Activated CD8-positive, alpha-beta memory T cell treated with anti-CD3 and anti-CD28 coated beads, Interleukin-2, amount 50 U/mL, for 4 hours (primary cell): ENCODE measurements around the gene DMXL2.
"Not testable (repeated sequence)": the region's sequence is repeated elsewhere in the genome, so short reads cannot be mapped to it uniquely, and the experiment has no call there.

Experiments
- DNase-seq: peaks from one replicate; pipeline ENCODE4 v3.0.0-alpha.2; 2020

DMXL2 gene

DNA sequence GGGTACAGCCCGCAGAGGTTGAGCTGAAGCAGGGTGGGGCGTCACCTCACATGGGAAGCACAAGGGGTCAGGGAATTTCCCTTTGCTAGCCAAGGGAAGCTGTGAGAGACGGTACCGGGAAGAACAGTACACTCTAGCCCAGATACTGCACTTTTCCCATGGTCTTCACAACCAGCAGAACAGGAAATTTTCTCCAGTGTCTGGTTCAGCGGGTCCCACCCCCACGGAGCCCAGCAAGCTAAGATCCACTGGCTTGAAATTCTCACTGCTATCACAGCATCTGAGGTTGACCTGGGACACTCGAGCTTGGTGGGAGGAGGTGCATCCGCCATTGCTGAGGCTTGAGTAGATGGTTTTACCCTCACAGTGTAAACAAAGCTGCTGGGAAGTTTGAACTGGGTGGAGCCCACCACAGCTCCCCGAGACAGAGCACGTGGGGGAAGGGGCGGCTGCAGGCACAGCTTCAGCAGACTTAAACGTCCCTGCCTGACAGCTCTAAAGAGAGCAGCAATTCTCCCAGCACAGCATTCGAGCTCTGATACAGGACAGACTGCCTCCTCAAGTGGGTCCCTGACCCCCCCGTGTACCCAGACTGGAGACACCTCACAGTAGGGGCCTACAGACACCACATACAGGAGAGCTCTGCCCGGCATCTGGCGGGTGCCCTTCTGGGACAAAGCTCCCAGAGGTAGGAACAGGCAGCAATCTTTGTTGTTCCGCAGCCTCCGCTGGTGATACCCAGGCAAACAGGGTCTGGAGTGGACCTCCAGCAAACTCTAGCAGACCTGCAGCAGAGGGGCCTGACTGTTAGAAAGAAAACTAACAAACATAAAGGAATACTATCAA lies 53.4 kb downstream of the DMXL2 start:
- not testable (repeated sequence) for DNase-seq

DNA sequence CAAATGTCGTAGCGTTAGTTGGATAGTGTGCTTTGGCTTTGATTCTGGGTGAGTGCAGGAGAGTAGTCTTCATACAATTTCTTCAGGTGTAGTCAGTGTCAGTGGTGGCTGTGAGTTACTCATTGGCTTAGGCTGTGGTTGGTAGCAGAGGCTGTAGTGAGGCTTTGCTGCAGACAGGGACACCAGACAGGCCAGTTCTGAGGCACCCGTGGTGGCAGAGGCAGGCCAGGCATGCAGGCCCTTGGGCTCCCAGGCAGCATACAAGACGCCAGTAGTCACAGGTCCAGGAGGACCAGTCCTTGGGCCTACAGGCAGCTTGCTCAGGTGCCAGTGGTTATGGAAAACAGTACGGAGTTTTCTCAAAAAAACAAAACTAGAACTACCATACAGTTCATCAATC lies 61.3 kb downstream of the DMXL2 start:
- no peak for DNase-seq

DNA sequence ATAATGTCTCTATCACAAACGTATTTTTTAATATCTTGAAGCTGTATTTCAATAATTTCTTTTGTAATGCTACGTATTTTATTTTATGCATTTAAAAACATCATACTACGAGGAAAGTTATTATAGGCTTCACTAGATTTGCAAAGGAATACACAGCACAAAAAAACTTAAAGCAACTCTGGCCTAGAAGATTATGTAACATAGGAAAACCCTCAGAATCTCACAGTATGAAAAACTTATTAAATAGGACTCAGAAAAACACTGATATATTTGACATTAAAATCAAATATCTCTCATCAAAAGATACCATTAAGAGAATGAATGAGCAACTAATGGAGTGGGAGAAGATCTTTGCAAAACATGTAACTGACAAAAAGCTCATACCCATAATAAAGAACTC lies 63.7 kb downstream of the DMXL2 start:
- DNase-seq = no peak

DNA sequence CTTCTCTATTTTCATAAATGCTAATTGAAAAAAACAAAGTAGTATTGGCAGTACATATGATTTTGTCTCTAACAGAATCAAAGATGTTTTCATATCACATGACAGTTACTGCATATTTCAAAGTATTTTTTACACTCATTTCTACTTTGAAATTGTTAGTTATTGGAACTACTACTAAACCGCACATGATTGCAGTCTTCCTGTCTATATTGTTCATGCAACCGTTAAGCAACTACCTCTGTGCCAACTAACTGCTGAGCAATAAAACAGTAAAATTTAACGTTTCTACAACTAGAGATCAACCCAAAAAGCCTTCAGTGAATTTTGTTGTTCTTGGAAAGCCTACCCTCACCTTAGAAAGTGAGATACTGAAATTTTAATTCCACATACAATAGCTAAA lies 64.2 kb downstream of the DMXL2 start:
- no peak for DNase-seq

DNA sequence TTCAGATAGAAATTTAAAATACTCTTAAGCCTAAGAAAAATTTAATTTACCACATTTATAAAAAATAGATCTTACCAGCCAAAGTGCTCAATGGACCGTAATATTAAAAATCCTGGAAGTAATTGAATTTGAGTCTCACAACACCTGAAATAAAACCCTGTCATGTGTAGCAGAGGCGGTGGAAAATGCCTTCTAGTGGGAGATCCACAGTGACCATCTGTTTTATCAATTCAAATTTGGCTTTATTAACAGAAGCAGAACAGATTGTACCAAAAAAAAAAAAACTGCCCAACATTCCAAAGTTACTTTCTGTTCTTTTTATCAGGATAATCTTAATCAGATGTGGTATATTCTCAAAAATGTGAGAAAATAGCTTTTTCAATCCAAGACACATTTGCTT lies 71.7 kb downstream of the DMXL2 start:
- no peak for DNase-seq

DNA sequence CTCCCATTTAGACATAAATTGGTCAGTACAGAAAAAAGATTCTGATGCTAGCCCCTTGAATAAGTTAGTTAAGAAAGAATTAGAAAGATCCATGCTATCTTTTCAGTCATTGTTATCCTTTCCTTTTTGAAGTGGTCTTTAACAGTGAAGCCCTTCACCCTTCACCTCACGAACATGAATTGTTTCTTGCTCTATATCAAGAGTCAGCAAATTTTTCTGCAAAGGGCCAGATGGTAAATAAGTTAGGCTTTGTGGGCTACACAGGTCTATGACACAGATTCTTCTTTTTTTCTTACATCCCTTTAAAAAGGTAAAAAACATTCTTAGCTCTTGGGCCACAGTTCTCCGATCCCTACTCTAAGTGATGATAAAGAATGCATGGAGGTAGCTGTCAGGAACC lies 74.9 kb downstream of the DMXL2 start:
- no peak for DNase-seq

DNA sequence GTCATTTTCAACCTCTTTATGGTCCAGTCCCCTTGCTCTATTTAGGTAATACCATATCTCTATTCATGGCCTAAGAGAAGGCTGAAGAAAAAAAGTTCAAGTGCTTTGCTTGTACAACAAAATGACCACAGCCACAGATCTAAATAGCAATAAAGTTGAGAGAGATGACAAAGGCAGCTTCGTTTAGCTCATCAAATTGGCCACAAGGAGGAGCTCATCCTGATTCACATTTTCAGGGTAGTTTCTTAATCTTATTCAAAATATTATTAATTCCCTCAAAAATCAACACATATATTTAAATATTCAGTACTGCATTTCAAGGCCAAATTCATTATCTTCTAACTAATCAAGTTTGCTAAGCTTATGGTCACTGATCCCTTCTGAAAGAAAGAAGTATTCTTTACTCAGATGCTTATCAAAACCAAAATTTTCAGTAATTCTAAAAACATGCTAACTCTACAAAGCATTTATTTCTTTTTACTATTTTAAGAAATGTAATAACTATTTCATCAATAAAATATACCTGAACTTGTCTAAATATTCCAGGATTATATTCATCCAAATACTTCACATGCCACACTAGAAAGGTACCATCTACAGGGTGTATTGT lies 85.5 kb downstream of the DMXL2 start:
- DNase-seq = no peak

DNA sequence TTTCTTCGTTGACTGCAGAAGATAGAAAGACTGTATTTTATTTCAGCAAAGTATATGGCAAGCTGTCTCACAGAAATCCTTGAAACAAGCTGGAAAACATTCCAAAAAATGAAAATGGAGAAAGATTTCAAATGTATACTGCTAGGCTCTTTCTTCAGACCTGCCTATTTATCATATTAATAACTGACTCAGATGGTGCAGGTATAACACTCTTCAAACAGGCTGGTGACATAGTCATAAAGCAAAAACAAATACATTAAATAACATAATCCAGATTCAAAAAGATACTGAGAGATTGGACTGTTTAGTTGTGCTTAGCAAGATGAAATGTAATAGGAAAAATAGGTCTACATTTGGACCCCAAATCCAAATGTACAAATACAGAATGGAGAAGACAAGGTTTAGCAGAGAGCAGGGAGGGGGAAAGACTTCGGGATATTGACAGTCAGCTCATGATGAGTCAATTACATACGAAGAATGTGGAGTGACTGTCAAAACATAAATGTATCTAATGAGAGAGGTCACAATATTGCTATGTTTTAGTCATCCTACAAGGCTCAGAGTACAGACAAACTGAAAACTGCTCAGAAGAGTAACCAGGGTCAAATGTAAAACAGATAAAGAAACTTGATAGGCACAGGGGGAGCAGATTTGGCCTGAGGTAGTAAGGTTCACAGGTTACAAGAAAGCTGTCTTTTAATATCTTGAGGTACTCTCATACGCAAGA lies 88.7 kb downstream of the DMXL2 start:
- no peak for DNase-seq

DNA sequence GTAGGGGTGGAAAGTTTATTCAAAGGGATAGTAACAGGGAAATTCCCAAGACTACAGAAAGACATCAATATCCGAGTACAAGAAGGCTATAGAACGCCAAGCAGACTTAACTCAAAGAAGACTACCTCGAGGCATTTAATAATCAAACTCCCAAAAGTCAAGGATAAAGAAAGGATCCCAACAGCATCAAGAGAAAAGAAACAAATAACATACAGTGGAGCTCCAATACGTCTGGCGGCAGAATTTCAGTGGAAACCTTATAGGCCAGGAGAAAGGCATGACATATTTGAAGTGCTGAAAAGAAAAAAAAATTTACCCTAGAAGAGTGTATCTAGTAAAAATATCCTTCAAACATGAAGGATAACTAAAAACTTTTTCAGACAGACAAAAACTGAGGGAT lies 95.6 kb downstream of the DMXL2 start:
- DNase-seq = no peak

DNA sequence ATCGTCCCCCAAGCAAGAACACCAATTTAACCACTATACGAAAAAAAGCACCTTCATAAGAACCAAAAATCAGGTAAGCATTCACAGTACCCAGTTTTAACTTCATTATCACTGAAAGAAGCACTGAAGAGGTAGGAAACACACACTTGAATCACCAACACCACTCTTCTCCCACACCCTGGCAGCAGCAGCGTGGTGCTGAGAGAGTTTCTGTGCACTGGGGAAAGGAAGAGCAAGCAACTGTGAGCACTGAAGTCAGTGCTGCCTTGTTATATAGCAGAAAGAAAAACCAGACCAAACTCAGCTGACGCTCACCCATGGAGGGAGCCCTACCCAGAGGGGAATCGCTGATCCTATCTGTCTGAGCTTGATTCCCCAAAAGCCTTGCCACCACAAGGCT lies 98.2 kb downstream of the DMXL2 start:
- no peak for DNase-seq

DNA sequence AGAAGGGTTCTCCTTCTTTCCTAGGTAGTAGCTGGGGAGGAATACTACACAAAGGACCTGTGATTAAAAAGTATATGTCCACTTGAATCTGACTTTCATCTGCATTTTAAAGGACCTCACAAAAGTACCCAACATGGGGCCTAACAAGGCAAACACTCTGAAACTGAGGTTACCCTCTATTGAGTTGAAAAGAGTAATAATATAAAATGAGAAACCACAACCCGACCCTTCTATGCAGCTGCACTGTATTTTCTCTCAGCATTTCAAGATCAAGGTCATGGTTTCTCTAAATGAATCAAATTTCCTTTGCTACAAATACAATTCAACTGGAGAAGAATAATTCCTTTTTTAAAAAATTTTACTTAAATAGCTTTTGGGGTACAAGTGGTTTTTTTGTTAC lies 106.3 kb downstream of the DMXL2 start:
- no peak for DNase-seq

DNA sequence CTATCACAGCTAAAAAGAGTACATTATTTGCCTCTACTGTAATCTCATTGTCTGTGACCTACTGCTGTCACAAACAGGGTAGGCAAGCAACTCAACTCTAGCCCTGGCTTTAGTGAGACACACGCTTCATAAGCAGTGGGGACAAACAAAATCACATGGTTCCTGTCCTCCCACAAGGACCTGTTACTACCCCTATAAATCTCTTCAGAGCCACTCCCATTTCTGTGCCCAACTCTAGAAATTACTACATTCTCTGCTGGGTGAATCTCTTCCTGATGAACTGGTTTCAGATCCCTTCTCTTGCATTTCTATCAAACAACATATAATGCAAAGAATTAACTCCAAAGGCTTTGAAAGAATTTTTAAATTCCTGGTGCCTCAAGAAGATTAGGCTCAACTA lies 117.3 kb downstream of the DMXL2 start:
- DNase-seq = no peak

DNA sequence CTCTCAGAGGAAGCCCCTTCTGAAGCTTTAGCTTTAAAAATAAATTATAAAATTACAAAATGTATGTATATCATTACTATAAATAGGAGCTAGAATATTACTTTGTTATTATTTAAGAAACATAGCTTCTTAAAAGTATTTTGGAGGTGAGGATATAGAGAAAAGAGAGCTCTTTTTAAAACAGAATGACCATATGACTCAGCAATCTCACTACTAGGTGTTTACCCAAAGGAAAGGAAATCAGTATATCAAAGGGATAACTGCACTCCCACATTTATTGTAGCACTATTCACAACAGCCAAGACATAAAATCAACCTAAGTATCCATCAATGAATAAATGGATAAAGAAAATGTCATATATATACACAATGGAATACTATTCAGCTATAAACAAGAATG lies 119.6 kb downstream of the DMXL2 start:
- DNase-seq = no peak

DNA sequence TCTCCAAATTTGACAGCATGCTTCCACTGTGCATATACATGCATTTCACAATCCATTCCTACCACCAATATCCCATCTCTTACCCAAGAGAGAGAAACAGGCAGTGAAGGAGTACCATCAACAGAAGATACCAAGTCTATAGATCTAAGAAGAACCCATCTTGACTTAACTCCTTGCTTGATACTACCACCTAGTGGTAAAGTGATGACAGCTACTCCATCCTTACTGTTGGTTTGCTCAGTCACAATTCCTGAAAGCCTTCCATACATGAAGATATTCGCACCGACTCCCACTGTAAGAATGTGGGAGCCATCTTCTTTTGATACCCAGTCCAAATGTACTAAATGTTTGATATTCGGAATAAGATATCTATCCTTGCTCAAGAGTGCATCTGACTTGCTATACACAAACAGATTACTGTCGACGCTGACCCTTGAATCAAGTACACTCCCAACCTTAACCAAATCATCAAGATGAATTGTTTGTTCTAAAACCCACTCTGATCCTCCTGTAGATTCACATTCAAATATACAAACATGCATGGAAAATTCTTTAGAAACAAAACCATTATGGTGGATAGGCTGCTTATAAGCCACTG lies 123.1 kb downstream of the DMXL2 start:
- DNase-seq = no peak

DNA sequence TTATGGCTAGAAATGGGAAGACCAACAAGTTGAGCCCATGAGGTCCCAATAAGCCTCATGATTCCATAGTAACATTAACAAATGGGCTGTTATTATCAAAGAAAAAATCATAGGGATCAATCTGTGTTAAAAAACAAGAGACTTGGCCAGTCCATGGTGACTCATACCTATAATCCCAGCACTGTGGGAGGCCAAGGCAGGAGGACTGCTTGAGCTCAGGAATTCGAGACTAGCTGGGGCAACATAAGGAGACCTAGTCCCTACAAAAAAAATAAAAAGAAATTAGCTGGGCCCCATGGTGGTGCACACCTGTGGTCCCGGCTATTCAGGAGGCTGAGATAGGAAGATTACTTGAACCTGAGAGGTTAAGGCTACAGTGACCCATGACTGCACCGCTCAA lies 124.8 kb downstream of the DMXL2 start:
- DNase-seq = no peak

DNA sequence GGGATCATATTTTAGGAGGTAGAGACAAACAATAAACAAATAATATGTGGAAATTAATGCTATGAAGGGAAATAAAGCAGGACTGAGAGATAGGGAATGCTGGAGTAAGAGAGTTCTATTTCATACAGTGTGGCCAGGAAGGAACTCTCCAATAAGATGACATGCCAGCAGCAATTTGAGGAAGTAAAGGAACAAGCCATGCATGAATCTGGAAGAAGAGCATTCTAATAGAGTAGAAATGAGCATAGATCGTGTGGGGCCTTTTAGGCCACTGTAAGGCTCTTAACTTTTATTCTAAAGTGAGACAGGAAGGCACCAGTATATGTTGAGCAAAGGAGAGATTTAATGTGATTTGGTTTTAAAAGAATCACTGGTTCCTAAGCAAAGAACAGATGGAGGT lies 126.3 kb downstream of the DMXL2 start:
- no peak for DNase-seq

DNA sequence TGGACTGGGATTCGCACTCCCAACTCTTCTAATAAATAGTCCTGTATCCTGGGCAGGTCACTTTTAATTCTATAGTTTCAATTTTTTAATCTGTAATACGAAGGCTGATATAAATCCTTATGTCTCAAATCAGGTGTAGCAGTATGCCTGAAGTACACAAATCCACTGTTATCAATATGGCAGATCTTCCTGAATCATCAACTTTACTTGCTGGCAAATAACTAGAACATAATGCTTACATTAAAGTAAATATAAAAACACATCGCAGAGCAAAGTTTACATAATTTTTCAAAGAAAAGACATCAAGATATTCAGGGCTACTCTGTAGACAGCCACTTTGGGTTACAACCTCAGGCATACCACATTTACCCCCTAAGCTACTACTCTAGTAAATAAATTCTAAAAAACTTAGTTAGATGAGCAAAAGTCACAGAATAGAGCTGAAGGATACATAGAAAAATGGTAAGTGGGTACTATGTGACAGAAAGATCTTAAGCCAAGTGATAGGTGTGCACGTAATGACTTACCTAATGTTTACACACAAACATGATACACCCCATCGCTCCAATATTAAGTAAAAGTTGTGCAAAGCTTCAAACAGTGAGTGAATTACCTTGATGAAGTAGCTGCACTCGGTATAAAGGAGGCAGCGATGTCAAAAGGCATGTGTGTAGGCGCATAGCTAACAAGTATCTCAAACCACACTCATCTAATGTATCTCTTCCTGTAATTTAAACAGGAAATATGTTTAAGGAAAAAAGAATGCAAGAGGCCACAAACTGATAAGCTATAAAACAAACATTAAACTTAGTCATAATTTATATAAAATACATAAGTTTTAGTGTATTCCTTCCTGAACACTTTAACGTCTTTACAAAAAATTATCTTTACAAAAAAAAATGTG lies 127.9 kb downstream of the DMXL2 start:
- no peak for DNase-seq

DNA sequence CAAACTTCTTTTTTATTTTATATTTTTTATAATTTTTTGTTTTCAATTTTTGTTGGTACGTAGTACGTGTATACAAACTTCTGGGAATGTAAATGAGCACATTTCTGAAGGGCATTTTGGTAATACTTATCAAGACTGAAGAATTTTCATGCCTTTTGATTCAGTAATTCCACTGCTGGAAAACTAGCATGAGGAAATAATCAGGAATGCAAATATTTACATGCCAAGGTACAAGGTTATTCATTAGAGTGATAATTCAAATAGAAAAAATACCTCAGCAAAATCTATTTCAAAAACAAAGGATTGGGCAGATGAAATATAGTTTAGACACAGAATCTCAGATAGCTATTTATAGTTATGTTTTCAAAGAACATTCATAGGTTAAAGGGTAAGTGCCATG lies 128.7 kb downstream of the DMXL2 start:
- DNase-seq = no peak

DNA sequence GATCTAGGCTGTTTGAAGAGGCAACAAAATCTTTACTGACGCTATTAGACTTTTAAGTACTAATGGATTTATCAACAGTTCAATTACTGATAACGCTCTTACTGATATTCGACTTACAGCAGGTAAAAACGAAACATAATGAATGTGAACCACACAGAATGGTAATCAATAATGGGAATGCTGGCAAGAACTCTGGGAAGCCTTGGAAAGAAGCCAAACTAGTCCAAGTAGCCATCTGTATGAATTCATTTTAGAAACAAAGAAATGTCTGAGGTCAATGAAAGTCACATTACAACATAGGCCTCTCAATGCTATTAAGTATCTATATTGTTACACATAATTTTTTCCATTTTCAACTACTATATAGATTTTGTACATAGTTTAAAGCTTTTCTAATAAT lies 130.0 kb downstream of the DMXL2 start:
- no peak for DNase-seq

DNA sequence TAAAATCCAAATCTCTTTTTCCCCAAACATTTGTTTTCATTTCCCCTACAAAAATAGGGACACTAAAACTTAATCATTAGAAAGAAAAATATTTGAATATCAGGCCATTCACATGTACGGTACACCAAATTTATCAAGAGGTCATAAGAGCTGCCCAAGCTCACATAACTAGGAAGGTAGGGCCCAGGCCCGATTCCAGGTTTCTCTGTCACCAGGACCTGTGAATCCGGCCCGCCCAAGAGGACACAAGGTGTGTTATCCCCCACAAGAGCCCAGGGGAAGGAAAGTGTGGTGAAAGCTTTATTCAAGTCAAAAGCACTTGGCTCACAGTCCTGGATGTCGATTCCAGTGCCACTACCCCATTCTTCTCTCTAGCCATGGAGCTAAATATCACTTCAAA lies 130.6 kb downstream of the DMXL2 start:
- DNase-seq = no peak

DNA sequence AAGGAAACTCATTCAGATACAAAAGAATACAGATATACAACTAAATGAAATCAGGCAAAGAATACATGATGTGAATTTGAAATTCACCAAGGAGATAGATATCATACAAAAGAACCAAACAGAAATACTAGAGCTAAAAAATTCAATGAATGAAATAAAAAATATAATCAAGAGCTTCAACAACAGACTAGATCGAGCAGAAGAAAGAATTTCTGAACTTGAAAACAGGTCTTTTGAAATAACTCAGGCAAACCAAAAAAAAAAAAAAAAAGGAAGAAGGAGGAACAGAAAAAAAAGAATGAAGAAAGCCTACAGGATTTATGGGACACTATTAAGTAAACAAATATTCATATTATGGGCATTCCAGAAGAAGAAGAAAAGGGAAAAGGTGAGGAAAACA lies 137.8 kb downstream of the DMXL2 start:
- DNase-seq = no peak

DNA sequence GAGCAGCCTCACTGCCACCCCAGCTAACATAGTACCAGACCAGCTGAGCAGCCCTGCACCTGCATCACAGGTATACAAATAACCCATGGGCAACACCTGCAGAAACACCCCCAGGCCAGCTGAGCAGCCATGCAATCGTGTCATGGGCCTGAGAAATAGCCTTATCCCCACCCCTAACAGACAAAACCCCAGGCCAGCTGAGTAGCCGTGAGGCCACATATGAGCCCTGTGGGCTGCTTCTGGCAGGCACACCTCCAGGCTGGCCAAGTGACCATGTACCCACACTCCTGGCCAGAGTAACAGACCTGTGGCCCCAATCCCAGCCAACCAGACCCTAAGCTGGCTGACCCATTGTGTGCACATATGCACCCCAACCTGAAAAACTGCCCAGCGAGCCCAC lies 138.6 kb downstream of the DMXL2 start:
- no peak for DNase-seq

DNA sequence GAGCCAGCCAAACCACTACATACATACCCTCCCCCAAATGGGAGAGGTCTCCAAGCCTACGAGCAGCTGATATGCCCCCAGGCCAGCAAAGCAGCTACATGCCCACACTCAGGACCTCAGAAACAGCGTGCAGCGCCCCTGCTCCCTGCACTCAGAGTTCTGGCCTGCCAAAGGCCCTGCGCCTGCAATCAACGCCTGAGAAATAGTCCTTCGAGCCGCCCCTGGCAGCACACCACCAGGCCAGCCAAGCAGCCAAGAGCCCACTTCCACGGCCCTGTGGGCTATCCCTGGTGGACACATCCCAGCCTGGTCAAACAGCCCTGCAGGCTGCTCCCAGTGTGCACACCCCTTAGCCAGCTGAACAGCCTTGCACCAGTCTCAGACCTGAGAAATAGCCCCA lies 139.1 kb downstream of the DMXL2 start:
- no peak for DNase-seq
